ENCODE measurements around the gene SCN1A.
"Not testable (repeated sequence)": the region's sequence is repeated elsewhere in the genome, so short reads cannot be mapped to it uniquely, and the experiment has no call there.

Gene SCN1A

DNA sequence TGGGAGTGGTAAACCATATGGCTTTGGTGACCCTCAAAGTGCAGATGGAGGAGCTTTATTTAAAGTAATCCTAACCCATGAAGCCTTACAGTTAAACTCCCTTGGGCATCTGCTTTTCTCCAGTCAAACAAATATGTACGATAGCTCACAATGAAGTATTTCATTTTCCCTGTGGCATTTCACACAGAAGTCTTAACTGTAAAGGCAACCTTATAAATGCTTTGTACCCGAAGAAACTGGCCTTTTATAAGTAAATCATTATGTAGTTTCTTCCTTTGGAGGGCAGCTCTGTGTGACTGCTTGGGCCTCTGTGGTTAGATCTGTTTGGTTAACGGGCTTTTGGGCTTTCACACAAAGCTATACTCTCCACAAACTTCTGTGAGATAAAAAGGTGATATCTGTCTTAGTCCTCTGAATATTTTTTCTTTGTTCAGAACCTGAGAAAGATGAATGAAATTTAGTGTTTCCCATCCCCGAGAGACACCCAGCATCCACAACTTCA lies 46.6 kb downstream of the SCN1A start:
- DNase-seq (ENCODE audit: low read depth): no peak

DNA sequence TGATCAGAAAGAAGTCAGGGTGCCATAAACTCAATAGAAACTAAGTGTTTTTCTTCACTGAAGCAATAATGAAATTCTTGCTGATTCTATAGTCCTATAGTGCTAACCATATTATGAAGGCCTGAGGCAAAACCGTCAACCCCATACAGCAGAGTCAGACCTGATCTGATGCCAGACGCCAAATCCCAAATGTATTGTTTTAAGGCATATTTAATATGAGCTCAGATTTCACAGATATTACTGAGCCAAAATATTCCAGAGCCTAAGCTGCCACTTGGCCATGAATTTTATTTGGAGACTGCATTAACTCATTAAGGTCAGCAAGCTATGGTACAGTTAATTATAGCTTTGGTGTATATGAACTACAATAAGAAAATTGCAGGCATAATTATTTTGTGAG lies 53.4 kb downstream of the SCN1A start:
- DNase-seq (ENCODE audit: low read depth): no peak

DNA sequence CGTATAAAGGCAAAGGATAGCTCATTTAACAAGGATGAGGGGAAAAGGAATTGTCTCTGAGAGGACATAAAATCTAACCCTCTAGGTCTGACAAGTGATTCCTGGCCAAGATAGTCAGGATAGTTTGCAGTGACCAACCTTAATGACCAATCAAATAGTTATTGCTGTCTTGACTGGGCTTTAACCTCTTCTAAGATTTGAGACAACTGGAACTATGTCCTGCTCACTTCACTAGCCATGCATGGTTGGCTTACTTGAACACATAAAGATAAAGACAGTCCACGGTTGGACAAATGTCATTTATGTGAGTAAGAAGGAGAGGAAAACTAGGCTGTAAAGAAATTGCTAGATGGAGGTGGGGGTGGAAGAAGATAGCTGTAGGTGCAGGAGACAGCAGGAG lies 53.8 kb downstream of the SCN1A start:
- no peak for DNase-seq (ENCODE audit: low read depth)

DNA sequence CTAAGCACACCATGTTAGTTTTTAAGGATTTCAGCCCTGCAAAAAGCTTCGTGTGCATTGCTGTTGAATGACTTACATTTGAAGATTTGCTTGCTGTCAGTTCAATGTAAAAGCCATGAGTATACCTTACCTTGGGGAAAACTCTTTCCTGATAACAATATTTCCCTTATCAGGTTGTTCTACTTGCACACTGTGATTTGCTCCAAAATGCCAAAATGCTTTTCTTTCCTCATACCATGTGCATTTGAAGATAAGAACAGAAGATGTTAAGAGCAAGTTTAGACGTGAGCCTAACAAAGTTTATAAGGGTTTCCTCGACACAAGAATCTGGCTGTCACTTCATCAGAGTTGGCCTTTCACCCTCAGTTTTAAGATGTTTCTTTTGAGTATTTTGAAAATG lies 57.6 kb downstream of the SCN1A start:
- DNase-seq (ENCODE audit: low read depth): no peak

DNA sequence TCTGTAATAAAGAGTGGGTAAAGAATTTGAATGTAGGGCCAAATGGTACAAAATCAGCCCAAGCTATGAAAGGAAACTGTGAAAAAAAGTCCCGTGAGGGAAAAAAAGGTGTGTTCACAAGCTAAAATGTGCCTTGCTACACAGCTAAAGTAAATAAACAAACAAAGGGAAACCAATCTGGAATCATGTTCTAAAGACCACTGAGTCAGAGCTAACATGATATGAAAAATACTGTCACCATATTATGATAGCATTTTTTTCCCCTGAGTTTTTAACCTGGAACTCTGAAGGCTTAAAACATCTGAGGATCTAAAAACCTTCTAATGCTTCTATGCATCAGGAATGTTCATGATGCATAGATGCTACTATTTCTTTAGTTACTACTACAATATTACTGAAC lies 58.8 kb downstream of the SCN1A start:
- DNase-seq (ENCODE audit: low read depth): no peak

DNA sequence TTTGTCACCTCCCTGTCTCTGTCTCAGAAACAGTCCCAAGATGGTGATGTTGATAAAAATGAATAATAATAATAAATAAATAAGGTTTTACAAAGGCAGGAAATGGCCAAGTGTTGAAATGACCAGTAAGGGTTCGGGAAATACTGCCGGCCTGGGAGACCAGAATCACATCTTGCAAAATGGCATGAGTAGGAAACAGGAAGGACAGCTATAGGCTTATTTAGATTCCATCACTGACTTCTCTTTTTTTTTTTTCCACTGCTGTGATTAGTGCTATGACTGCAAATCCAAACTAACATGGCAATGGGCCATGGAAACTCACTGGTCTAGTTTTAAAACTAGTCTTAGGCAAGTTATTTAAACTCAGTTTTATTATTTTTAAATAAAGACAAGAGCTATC lies 60.6 kb downstream of the SCN1A start:
- DNase-seq (ENCODE audit: low read depth): no peak

DNA sequence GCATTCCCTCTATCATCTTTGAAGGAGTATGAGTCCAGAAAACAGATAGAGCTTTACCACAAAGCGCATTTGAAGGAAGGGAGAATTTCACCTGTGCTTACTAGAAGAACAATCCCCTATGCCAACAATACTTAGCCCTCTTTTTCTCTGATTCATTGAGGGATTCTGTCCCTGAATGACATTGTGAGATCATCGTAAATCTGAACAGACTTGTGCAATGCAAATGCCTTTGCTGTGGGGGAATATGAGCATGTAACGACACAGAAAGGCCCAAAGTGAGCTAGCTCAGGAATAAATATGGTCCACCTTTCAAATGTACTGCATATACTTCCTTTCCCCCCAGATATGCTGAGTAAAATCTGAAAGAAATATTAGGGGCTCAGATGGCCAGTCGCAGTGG lies 67.6 kb downstream of the SCN1A start:
- DNase-seq (ENCODE audit: low read depth): no peak

DNA sequence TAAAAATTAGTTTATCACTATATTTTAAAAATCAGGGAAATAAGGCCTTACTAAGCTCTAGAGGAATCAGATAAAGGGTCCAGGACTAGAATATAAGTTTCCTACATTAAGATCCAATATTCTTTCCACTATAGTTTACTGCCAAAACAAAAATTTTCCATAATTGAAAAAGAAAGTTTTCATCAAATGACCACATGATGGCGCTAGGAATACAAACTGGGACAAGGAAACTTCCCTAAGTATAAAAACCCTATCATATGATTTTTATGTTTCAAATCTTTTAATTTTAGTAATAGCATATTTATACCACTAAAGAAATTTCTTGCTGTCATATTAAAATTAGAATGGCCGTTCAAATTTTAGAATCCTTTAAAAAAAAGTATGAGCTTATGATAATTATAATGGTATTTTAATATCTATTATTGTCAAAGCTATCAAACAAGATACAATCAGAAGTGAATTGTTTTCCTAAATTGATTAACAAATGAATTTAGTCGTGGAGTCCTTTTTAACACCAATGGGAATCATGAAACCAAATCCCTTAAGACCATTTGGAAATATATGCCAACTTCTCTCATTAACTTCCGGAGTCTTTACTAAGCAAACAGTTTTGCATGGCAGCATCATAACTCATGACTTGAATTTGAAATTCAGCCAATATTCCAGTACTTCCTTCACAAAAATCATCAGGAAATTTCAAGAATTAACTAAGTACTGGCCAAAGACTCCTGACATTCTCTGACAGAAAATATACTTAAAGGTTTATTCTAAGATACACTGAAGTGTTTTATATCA lies 70.3 kb downstream of the SCN1A start:
- no peak for DNase-seq (ENCODE audit: low read depth)

DNA sequence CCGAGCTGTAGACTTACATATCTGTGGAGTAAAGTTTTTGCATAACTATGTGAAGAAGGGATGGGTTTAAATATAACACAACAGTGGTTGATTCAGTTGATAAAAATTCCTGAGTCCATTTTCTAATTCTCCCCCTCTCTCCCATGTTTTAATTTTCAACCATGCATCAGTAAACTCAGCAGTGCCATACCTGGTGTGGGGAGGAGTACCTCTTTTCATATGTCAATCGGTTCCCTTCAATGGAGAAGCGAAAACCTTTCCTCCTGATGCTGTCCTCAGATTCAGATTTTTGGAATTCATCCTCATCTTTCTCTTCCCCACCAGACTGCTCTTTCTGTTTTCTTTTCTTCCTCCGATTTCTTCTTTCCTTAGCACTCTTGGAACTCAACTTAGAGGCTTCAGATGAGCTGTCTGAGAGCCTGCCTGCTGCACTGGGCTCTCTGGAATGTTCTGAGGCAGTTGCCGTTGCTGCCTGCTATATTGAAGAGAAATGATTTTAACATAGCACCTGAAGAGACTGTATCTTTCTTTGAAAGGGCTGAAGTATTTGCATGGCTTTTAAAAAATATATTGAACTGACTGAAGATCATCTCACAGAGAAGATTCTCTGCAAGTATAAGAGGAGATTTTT lies 82.9 kb downstream of the SCN1A start:
- no peak for DNase-seq (ENCODE audit: low read depth)

DNA sequence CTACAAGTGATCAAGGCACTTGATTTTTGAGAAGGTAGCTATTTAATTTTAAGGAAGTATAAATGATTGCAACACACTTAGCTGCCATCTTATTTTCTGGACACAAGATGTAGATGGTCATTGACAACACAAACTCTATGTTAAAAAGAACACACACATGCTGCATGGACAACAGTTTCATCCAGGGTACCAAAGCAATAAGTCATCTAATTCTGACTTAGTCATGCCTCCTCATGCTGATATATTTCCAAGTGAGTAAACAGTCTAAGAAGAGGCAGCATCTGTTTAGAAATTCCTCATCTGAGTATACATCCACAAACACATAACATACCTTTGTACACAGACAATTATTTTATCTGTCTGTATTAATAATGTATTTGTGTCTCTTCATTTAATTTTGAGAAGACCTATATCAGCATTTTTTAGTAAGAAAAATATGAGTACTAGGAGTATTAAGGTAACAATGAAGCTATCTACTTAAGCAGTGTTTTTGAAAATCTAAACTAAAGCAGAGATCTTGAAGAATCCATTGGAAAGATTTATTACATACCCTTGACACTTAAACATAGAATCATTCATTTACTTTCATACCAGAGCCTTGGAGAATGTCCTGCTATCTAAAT lies 84.9 kb downstream of the SCN1A start:
- no peak for DNase-seq (ENCODE audit: low read depth)

DNA sequence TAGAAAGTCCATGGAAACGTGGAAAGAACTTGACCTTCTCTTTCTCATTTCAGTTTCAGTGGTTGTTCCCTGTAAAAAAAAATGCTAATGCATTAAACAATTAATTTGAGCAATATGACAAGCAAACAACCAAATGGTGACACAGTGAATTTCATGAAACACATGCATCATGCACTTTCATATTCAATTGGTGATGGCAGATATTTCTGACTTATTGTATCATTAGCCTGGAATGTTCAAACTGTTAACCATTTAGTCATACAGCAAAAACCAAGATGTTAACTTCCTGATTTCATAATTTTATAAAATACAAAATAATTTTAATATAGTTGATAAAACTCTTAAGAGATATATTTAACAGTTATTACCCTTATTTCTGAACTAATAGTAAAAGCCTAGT lies 85.5 kb downstream of the SCN1A start:
- no peak for DNase-seq (ENCODE audit: low read depth)

DNA sequence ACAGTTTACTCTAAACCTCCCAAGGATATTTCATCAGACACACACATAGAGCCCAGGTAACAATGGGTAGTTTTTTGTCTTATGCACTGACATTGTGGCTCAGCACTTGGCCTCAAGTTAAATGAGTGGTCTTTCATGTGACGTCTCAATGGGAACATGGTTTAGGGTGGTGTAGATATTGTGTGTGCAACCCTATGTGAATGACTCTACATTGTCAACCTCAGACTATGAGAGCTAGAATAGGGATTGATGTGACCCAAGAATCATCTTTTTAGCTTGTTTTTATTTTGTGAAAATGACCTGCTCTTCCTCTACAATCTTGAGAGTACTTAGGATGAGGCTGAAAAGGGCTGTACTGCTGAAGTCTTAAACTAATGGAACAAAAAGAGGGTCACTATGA lies 86.2 kb downstream of the SCN1A start:
- DNase-seq (ENCODE audit: low read depth): no peak

DNA sequence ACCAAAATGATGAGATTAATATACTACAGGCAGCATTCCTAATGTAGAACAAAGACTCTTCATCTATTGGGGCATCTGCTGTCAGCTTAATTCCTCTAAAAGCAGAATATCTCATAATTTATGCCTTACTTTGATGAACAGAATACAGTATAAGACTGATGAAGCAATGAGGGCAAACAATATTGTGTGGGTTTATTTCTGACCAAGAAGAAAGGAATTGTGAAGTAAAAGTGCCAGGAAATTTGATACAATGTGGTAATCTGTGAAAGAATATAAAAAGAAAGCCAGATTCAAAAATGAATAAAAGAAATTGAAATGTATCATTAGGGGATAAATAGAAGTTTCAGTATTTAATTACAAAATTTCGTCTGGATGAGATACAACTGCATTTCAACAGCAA lies 95.5 kb downstream of the SCN1A start:
- no peak for DNase-seq (ENCODE audit: low read depth)

DNA sequence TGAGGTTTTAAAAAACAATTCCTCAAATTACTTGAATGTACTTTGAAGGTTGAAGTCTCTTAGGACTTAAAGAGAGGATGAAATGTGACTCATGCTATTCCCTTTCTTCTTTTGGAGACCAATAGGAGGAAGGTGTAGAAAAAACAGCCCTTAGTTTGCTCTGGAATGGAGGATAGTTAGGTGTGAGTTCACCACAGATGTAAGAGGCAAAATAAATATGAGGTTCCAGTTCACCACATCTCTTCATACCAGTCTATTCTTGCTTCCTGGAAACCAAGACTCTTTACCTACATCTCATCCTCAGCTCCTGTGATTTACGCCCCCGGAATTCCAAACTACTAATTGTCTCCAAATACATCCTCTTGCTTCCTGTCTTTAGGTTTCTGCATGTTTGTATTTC lies 96.8 kb downstream of the SCN1A start:
- DNase-seq (ENCODE audit: low read depth): no peak

DNA sequence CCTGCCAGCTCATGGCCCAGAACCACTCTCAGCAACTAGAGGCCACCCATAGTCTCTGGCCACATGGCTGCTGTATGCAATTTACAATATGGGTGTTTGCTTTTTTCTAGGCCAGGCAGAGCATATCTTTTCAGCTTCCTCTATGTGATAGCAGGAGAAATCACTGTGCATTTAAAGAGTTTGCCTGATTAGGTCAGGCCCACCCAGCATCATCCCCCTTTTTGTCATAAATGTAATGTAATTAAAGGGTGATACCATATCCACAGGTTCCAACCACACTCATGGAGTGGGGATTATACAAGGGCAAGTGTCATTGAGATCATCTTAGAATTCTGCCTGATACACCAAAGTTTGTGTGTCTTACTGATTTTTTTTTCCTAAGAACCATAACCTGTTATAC lies 102.5 kb downstream of the SCN1A start:
- DNase-seq (ENCODE audit: low read depth): no peak

DNA sequence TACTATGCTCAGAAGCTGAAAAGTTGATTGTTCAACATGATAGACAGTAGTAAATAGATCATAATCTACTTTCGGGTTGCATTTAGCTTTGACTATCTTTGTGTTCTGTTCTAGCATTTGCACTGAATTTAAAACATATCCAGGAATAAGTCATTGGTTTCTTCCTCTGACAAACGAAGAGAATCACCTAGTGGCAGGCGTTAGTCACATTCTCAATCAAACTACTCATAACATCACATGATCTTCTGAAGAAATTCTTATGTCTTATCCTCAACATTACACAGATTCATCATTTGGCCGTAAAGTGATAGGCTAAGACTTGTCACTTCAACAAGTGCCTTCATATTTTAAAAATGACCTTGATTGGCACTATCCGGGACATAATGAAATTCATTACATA lies 110.6 kb downstream of the SCN1A start:
- DNase-seq (ENCODE audit: low read depth): no peak

DNA sequence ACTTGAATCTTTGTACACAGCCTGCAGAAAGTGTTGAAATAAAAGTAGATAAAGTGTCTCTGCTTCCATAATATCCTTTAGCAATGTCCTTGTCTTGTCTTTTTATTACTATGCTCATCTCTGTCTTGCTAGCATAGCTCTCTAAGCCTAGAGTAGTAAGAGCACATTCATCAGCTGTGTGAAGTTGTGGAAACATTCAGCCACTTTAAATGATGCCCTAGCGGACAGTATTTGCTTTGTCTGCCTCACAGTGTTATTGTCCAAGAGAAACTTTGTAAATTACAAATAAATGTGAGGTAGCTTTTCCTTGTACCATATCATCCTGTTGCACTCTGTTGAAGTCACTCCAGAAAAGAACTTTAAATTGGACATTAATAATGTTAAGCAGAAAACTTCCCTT lies 113.9 kb downstream of the SCN1A start:
- DNase-seq (ENCODE audit: low read depth): no peak

DNA sequence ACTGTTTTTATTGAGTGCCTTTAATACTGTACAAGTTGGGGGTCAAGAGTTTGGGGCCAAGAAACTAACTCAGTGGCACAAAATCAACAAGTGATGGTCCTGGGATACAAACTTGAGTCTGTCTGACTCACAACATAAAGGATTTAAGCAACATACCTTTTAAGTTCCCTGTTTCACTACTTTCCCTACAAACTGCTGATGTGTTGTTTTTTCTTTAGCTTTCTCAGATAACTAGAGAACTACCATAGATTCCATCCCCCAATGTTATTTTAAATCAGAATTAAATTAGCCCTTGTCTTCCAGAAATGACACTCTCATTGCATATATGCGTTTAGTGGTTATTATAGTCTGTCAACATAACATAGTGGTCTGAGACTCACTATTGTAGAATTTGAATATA lies 116.2 kb downstream of the SCN1A start:
- DNase-seq (ENCODE audit: low read depth): no peak

DNA sequence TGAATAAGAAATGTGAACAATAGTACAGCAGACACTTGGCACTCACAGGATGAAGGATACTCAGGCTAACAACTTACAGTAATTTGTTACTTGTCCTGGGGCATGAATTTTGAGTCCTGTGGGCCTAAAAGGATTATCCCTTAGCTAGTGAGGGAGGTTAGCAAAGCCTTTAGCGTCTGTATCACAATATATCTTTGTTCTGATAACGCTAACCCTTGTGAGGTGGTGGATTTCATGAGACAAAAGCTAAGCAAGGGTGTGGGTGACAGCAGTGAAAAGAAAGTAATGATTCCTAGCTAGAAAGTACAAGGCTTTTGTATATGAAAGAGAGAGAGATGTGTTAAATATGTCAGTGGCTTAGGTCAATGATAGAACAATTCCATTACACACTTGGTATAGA lies 127.4 kb downstream of the SCN1A start:
- no peak for DNase-seq (ENCODE audit: low read depth)

DNA sequence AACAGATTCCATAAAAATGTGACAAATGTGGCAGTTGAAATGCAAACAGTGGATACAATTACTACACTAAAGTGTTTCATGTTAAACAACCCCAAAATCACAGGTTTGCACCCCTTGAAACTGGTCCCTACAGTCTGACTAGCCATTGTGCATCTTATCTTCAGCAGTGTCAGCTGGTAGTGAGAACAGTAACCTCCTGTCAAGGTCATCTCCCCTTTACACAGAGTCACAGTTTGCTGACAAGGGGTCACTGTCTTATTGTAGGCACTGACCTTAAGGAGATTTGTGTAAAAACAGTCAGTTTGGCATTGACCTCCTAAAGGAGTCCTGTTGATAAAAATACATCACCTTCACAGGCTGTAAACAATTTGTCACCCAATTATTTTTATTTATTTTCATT lies 137.0 kb downstream of the SCN1A start:
- DNase-seq (ENCODE audit: low read depth): no peak

DNA sequence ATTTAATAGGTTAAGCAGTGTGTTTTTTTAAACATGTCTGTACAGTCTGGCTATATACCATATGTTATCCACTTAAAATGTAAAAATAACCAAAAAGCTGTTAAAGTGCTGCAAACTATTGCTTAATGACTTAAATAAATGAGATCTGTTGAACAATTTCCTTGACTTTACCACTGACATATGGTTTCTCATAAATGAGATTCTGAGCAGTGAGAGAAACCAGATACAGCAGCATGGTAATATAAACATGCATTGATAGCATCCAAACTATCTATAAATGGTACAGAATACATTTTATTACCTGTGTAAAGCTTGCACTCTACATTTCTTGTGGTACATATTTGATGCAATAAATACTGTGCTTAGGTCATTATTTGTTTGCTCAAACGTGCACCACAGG lies 138.0 kb downstream of the SCN1A start:
- no peak for DNase-seq (ENCODE audit: low read depth)

DNA sequence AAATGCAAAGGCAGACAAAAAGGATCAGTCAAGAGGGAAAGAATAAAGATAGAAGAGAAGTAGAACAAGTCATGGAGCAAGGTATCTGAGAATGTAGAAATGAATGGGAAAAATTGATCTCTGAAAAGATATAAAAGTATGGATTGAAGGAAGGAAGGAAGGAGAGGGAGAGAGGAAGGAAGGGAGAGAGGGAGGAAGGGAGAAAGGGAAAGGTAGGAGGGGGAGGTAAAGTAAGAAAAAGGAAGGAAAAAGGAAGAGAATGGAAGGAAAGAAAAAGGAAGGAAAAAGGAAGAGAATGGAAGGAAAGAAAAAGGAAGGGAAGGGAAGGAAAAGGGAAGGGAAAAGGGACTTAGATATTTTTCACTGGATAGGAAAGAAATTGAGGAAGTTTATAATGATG lies 142.7 kb downstream of the SCN1A start:
- no peak for DNase-seq (ENCODE audit: low read depth)

DNA sequence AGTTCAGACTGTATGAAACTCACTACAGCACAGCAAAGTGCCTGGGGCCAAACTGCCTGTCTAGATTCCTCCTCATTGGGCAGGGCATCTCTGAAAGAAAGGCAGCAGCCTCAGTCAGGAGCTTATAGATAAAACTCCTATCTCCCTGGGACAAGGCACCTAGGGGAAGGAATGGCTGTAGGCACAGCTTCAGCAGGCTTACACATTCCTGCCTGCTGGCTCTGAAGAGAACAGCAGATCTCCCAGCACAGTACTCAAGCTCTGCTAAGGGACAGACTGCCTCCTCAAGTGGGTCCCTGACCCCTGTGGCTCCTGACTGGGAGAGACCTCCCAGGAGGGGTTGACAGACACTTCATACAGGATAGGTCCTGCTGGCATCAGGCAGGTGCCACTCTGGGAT lies 155.7 kb downstream of the SCN1A start:
- DNase-seq (ENCODE audit: low read depth): not testable (repeated sequence)
